H9 (cell line): ENCODE measurements around the gene MYLK. TPM values are rescaled to one million over a fixed set of nuclear protein-coding genes. Genes with fewer than 3 reads are reported as not detected.
"Not testable (repeated sequence)": the region's sequence is repeated elsewhere in the genome, so short reads cannot be mapped to it uniquely, and the experiment has no call there.

Experiments used
- DNase-seq: peaks from one replicate; pipeline ENCODE4 v3.0.0-alpha.2; 2017
- H2AFZ ChIP-seq: one replicate; pipeline ENCODE4 v1.6.1; 2013; ENCODE audit warnings: mild to moderate bottlenecking, low read length, control low read depth, moderate library complexity
- H2AK5ac ChIP-seq: 2 replicates; pipeline ENCODE4 v1.6.1; 2013; ENCODE audit warnings: low read length, control low read depth, mixed read lengths; ENCODE audit not compliant: insufficient read length
- H2BK120ac ChIP-seq: one replicate; pipeline ENCODE4 v1.6.1; 2013; ENCODE audit warnings: low read depth, mild to moderate bottlenecking, low read length, control low read depth, inconsistent platforms; ENCODE audit not compliant: poor library complexity, severe bottlenecking
- H2BK12ac ChIP-seq: 2 replicates; pipeline ENCODE4 v1.6.1; 2013; ENCODE audit warnings: low read length, control low read depth, mixed read lengths, low read depth; ENCODE audit not compliant: insufficient read length
- H2BK15ac ChIP-seq: 2 replicates; pipeline ENCODE4 v1.6.1; 2013; ENCODE audit warnings: low read depth, low read length, control low read depth
- H2BK20ac ChIP-seq: one replicate; pipeline ENCODE4 v1.6.1; 2013; ENCODE audit warnings: low read depth, mild to moderate bottlenecking, low read length, control low read depth, inconsistent platforms; ENCODE audit not compliant: poor library complexity, severe bottlenecking
- H2BK5ac ChIP-seq: 2 replicates; pipeline ENCODE4 v1.6.1; 2013; ENCODE audit warnings: low read length, control low read depth, mixed read lengths; ENCODE audit not compliant: insufficient read length
- H3K14ac ChIP-seq: 2 replicates; pipeline ENCODE4 v1.6.1; 2013; ENCODE audit warnings: low read length, control low read depth; ENCODE audit not compliant: insufficient read depth
- H3K18ac ChIP-seq: 2 replicates; pipeline ENCODE4 v1.6.1; 2013; ENCODE audit warnings: low read depth, mild to moderate bottlenecking, mixed read lengths, low read length, control low read depth; ENCODE audit not compliant: insufficient read length
- H3K23ac ChIP-seq: 2 replicates; pipeline ENCODE4 v1.6.1; 2013; ENCODE audit warnings: low read length, control low read depth, mixed read lengths, low read depth; ENCODE audit not compliant: insufficient read length
- H3K23me2 ChIP-seq: 2 replicates; pipeline ENCODE4 v1.6.1; 2013; ENCODE audit warnings: low read depth, mild to moderate bottlenecking, mixed read lengths, low read length, control low read depth; ENCODE audit not compliant: insufficient read length, poor library complexity, severe bottlenecking
- H3K27ac ChIP-seq: 2 replicates; pipeline ENCODE4 v1.5.1; 2013; ENCODE audit warnings: low read length, control low read depth, mixed read lengths, low read depth; ENCODE audit not compliant: insufficient read length
- H3K27me3 ChIP-seq: 2 replicates; pipeline ENCODE4 v1.6.1; 2013; ENCODE audit warnings: low read length, control low read depth, inconsistent platforms; ENCODE audit not compliant: insufficient read depth
- H3K4ac ChIP-seq: 2 replicates; pipeline ENCODE4 v1.6.1; 2013; ENCODE audit warnings: low read depth, mild to moderate bottlenecking, control low read depth, inconsistent platforms, low read length, moderate library complexity
- H3K4me1 ChIP-seq: 2 replicates; pipeline ENCODE4 v1.6.1; 2013; ENCODE audit warnings: low read length, control low read depth, inconsistent platforms; ENCODE audit not compliant: insufficient read depth
- H3K4me2 ChIP-seq: 2 replicates; pipeline ENCODE4 v1.6.1; 2013; ENCODE audit warnings: low read length, control low read depth, mixed read lengths; ENCODE audit not compliant: insufficient read length, insufficient read depth
- H3K56ac ChIP-seq: 2 replicates; pipeline ENCODE4 v1.6.1; 2013; ENCODE audit warnings: low read depth, mild to moderate bottlenecking, mixed read lengths, low read length, control low read depth; ENCODE audit not compliant: insufficient read length
- H3K79me1 ChIP-seq: 2 replicates; pipeline ENCODE4 v1.6.1; 2013; ENCODE audit warnings: low read depth, mild to moderate bottlenecking, moderate library complexity, low read length, control low read depth, inconsistent platforms; ENCODE audit not compliant: insufficient read depth, poor library complexity, severe bottlenecking
- H3K79me2 ChIP-seq: 2 replicates; pipeline ENCODE4 v1.6.1; 2013; ENCODE audit warnings: low read length, control low read depth, inconsistent platforms; ENCODE audit not compliant: insufficient read depth
- H3K9ac ChIP-seq: 2 replicates; pipeline ENCODE4 v1.6.1; 2013; ENCODE audit warnings: low read length, control low read depth, mixed read lengths; ENCODE audit not compliant: insufficient read length; ENCODE audit errors: extremely low read depth
- H3K9me3 ChIP-seq: one replicate; pipeline ENCODE4 v1.6.1; 2013; ENCODE audit warnings: low read depth, low read length, inconsistent platforms; ENCODE audit not compliant: control insufficient read depth
- H3T11ph ChIP-seq: one replicate; pipeline ENCODE4 v1.6.1; 2013; ENCODE audit warnings: mild to moderate bottlenecking, low read length, control low read depth, inconsistent platforms
- H4K20me1 ChIP-seq: one replicate; pipeline ENCODE4 v1.6.1; 2013; ENCODE audit not compliant: control insufficient read depth, insufficient read length, insufficient read depth
- H4K5ac ChIP-seq: 2 replicates; pipeline ENCODE4 v1.6.1; 2013; ENCODE audit warnings: low read depth, mild to moderate bottlenecking, mixed read lengths, low read length, control low read depth; ENCODE audit not compliant: insufficient read length
- H4K8ac ChIP-seq: replicated peaks from 2 replicates; pipeline ENCODE4 v1.6.1; 2013; ENCODE audit warnings: low read length, control low read depth, mixed read lengths, low read depth; ENCODE audit not compliant: insufficient read length
- H4K91ac ChIP-seq: 2 replicates; pipeline ENCODE4 v1.6.1; 2013; ENCODE audit warnings: low read depth, mild to moderate bottlenecking, moderate library complexity, mixed read lengths, low read length, control low read depth; ENCODE audit not compliant: insufficient read length
- H3K27ac Mint-ChIP-seq, 3 experiments: 2 replicates in 2 of 3; 3 replicates in 1 of 3; pipeline ENCODE4 v1.8.0; 2020 to 2021; ENCODE audit warnings: mixed read lengths in 3 of 3, mild to moderate bottlenecking in 1 of 3, moderate library complexity in 1 of 3
- H3K27me3 Mint-ChIP-seq: 2 replicates; pipeline ENCODE4 v1.8.0; 2021; ENCODE audit warnings: low read depth, mild to moderate bottlenecking, moderate library complexity, mixed read lengths
- H3K36me3 Mint-ChIP-seq, 3 experiments: 2 replicates in 2 of 3; 3 replicates in 1 of 3; pipeline ENCODE4 v1.8.0; 2020 to 2021; ENCODE audit warnings: low read depth in 3 of 3, mixed read lengths in 3 of 3; ENCODE audit not compliant: insufficient read depth in 1 of 3
- H3K4me1 Mint-ChIP-seq, 2 experiments: 2 replicates each; pipeline ENCODE4 v1.8.0; 2020; ENCODE audit warnings: mixed read lengths in 2 of 2
- H3K4me3 Mint-ChIP-seq, 2 experiments: 2 replicates in 1 of 2; 3 replicates in 1 of 2; pipeline ENCODE4 v1.8.0; 2020 to 2021; ENCODE audit warnings: mild to moderate bottlenecking in 2 of 2, mixed read lengths in 2 of 2, moderate library complexity in 1 of 2
- H3K9me3 Mint-ChIP-seq, 2 experiments: 2 replicates in 1 of 2; 3 replicates in 1 of 2; pipeline ENCODE4 v1.8.0; 2020; ENCODE audit warnings: mild to moderate bottlenecking in 2 of 2, mixed read lengths in 2 of 2, moderate library complexity in 1 of 2
- WGBS: extraction: QIAGEN DNeasy Blood & Tissue Kit; methylation state at CpG from one replicate; pipeline ENCODE4 v1.1.7; 2013; ENCODE audit warnings: missing lambda C conversion rate, low lambda C conversion rate, mixed read lengths; ENCODE audit not compliant: insufficient read length; ENCODE audit errors: extremely low coverage; 5-methylcytosine and 5-hydroxymethylcytosine counted together
- total RNA-seq: library from RNA; stranded (reverse); gene quantifications from 2 replicates; pipeline ENCODE4 v1.2.1, GENCODE V29; 2021

The MYLK gene
- total RNA-seq, 1 experiment from 2014 or later, result 10.1 TPM

- H3K27me3 Mint-ChIP-seq, result peaks cover 15% of the 10 kb centered on the region
- H3K23me2 ChIP-seq, H2BK120ac ChIP-seq, H4K5ac ChIP-seq, H3K4me1 ChIP-seq, H4K20me1 ChIP-seq, H3K27ac ChIP-seq, H2BK12ac ChIP-seq, H3K56ac ChIP-seq, H4K8ac ChIP-seq, H2AK5ac ChIP-seq, H4K91ac ChIP-seq, H3K9ac ChIP-seq, H3T11ph ChIP-seq, H2BK15ac ChIP-seq, H2AFZ ChIP-seq, H3K79me1 ChIP-seq, H3K23ac ChIP-seq, H3K79me2 ChIP-seq, H3K9me3 ChIP-seq, H2BK20ac ChIP-seq, H2BK5ac ChIP-seq, H3K14ac ChIP-seq, H3K18ac ChIP-seq, H3K4me2 ChIP-seq, H3K27me3 ChIP-seq, H3K4ac ChIP-seq, DNase-seq, H3K4me3 Mint-ChIP-seq, H3K4me1 Mint-ChIP-seq, H3K27ac Mint-ChIP-seq: not testable (repeated sequence)
- H3K36me3 Mint-ChIP-seq, result peaks cover 18 to 54% (median 19%) of the 10 kb centered on the region in 3 experiments
- no CpG with 5 or more reads among the region's 3 CpGs for WGBS
- peaks cover 44 to 49% of the 10 kb centered on the region in 2 experiments for H3K9me3 Mint-ChIP-seq
These were observed 6.0 kb upstream of the MYLK start for GRCh38 chr3:123890162-123890561.
